Stimulated activated CD4-positive, alpha-beta T cell treated with anti-CD3 and anti-CD28 coated beads, Interleukin-12 subunit alpha, Interleukin-12 subunit beta, amount 100 ng/mL, for 4 hours (primary cell): ENCODE data around the gene ST7L.

Experiments used
- DNase-seq: peaks from one replicate; pipeline ENCODE4 v3.0.0-alpha.2; 2020

Gene ST7L

GRCh38 chr1:112618114-112618720 is 724 bp downstream of the ST7L start:
- DNase-seq, result no peak

- no peak for DNase-seq
Observed at GRCh38 chr1:112614460-112615065, 4.4 kb downstream of the ST7L start.

GRCh38 chr1:112605633-112606327 is 13.2 kb downstream of the ST7L start:
- no peak for DNase-seq

GRCh38 chr1:112603541-112603940 is 15.4 kb downstream of the ST7L start:
- no peak for DNase-seq

GRCh38 chr1:112603012-112603411 is 15.9 kb downstream of the ST7L start:
- DNase-seq, result no peak

- DNase-seq, result no peak
Observed at GRCh38 chr1:112599477-112599876, 19.5 kb downstream of the ST7L start.

GRCh38 chr1:112594208-112594876 is 24.6 kb downstream of the ST7L start:
- no peak for DNase-seq

GRCh38 chr1:112589766-112590165 is 29.2 kb downstream of the ST7L start:
- DNase-seq, result no peak

GRCh38 chr1:112583366-112583765 is 35.6 kb downstream of the ST7L start:
- no peak for DNase-seq

GRCh38 chr1:112581586-112582192 is 37.3 kb downstream of the ST7L start:
- no peak for DNase-seq

GRCh38 chr1:112579801-112580510 is 39.0 kb downstream of the ST7L start:
- no peak for DNase-seq

GRCh38 chr1:112576240-112576639 is 42.7 kb downstream of the ST7L start:
- DNase-seq, result no peak

- no peak for DNase-seq
Observed at GRCh38 chr1:112575154-112575804, 43.7 kb downstream of the ST7L start.

GRCh38 chr1:112565800-112566199 is 53.1 kb downstream of the ST7L start:
- DNase-seq, result no peak

GRCh38 chr1:112564081-112564480 is 54.9 kb downstream of the ST7L start:
- DNase-seq, result no peak

- no peak for DNase-seq
Observed at GRCh38 chr1:112563341-112563740, 55.6 kb downstream of the ST7L start.

- DNase-seq, result no peak
Observed at GRCh38 chr1:112558634-112559033, 60.3 kb downstream of the ST7L start.

GRCh38 chr1:112557385-112557784 is 61.6 kb downstream of the ST7L start:
- no peak for DNase-seq

GRCh38 chr1:112554411-112554810 is 64.5 kb downstream of the ST7L start:
- DNase-seq, result no peak

- no peak for DNase-seq
Observed at GRCh38 chr1:112549590-112549989, 69.4 kb downstream of the ST7L start.

- no peak for DNase-seq
Observed at GRCh38 chr1:112548547-112548946, 70.4 kb downstream of the ST7L start.

- no peak for DNase-seq
Observed at GRCh38 chr1:112546076-112546475, 72.9 kb downstream of the ST7L start.
